SK-N-SH (cell line): ENCODE data around the gene PTPRK. TPM values are rescaled to one million over a fixed set of nuclear protein-coding genes. Genes with fewer than 3 reads are reported as not detected.

Experiments used
- CTCF ChIA-PET: fragments of 300-600, 350-600 bp; formaldehyde crosslinking; extraction: SDS; loops from one replicate; lab custom pipeline; 2021; lab: Yijun Ruan, JAX
- POLR2A ChIA-PET: fragments of 350-600 bp; sonication (Branson Sonifier 250); formaldehyde crosslinking; extraction: SDS; loops from one replicate; lab custom pipeline; 2020; ENCODE audit warnings: antibody characterized with exemption, inconsistent platforms; lab: Yijun Ruan, JAX
- DNase-seq: peaks from one replicate; pipeline ENCODE4 v3.0.0; 2012
- H2AFZ ChIP-seq: fragments of 200-600 bp; sonication (generic); 2 replicates; pipeline ENCODE4 v1.8.1; 2016; ENCODE audit warnings: antibody characterized with exemption, mild to moderate bottlenecking, low read depth
- H3F3A ChIP-seq: fragments of 200-600 bp; sonication (generic); replicated peaks from 2 replicates; pipeline ENCODE3; 2016; ENCODE audit warnings: antibody characterized with exemption, mild to moderate bottlenecking; ENCODE audit not compliant: insufficient read depth
- H3K27ac ChIP-seq, 2 experiments: fragments of 200-500 bp in 1 of 2; fragments of 200-600 bp in 1 of 2; sonication (Bioruptor generic) in 1 of 2; sonication (generic), shearing (Covaris generic) in 1 of 2; 2 replicates each; pipeline versions ENCODE4 v1.5.1 to v1.6.1; 2014 to 2016; ENCODE audit warnings: low read depth in 2 of 2, inconsistent platforms in 1 of 2, low read length in 1 of 2, mild to moderate bottlenecking in 1 of 2, mixed read lengths in 1 of 2
- H3K27me3 ChIP-seq: fragments of 200-600 bp; sonication (generic), shearing (Covaris generic); 2 replicates; pipeline ENCODE4 v1.6.1; 2016; ENCODE audit warnings: mixed run types; ENCODE audit not compliant: insufficient read depth
- H3K36me3 ChIP-seq, 2 experiments: fragments of 200-500 bp in 1 of 2; fragments of 200-600 bp in 1 of 2; sonication (Bioruptor generic) in 1 of 2; sonication (generic) in 1 of 2; replicated peaks in 1 of 2; 2 replicates each; pipeline versions ENCODE3 to v1.5.1; 2014 to 2016; ENCODE audit warnings: low read length in 1 of 2, mild to moderate bottlenecking in 1 of 2; ENCODE audit not compliant: insufficient read depth in 2 of 2, control insufficient read depth in 1 of 2
- H3K4me1 ChIP-seq, 2 experiments: fragments of 200-500 bp in 1 of 2; fragments of 200-600 bp in 1 of 2; sonication (Bioruptor generic) in 1 of 2; sonication (generic), shearing (Covaris generic) in 1 of 2; 2 replicates each; pipeline versions ENCODE4 v1.5.1 to v1.6.1; 2014 to 2016; ENCODE audit warnings: low read depth in 1 of 2, low read length in 1 of 2, mixed run types in 1 of 2; ENCODE audit not compliant: insufficient read depth in 2 of 2, control insufficient read depth in 1 of 2
- H3K4me2 ChIP-seq: fragments of 200-600 bp; sonication (generic), shearing (Covaris generic); 2 replicates; pipeline ENCODE4 v1.6.1; 2017; ENCODE audit warnings: mixed run types
- H3K4me3 ChIP-seq, 2 experiments: fragments of 200-500 bp in 1 of 2; fragments of 200-600 bp in 1 of 2; sonication (Bioruptor generic) in 1 of 2; sonication (generic), shearing (Covaris generic) in 1 of 2; 2 replicates each; pipeline versions ENCODE4 v1.5.1 to v1.8.1; 2014 to 2016; ENCODE audit warnings: low read depth in 2 of 2, inconsistent platforms in 1 of 2, low read length in 1 of 2, mild to moderate bottlenecking in 1 of 2, mixed read lengths in 1 of 2, moderate library complexity in 1 of 2
- H3K79me2 ChIP-seq: fragments of 200-600 bp; sonication (generic); 2 replicates; pipeline ENCODE4 v1.8.1; 2017; ENCODE audit warnings: mild to moderate bottlenecking; ENCODE audit not compliant: insufficient read depth
- H3K9ac ChIP-seq: fragments of 200-600 bp; sonication (generic); 2 replicates; pipeline ENCODE4 v1.6.1; 2017; ENCODE audit warnings: mixed run types
- H3K9me2 ChIP-seq: fragments of 200-600 bp; sonication (generic); 2 replicates; pipeline ENCODE4 v1.6.1; 2017; ENCODE audit warnings: mixed run types
- H3K9me3 ChIP-seq: fragments of 200-600 bp; sonication (generic); 2 replicates; pipeline ENCODE4 v1.6.1; 2017; ENCODE audit warnings: mixed run types, mild to moderate bottlenecking, moderate library complexity
- H4K20me1 ChIP-seq: fragments of 200-600 bp; sonication (generic); 2 replicates; pipeline ENCODE4 v1.6.1; 2017; ENCODE audit warnings: mild to moderate bottlenecking, mixed run types; ENCODE audit not compliant: insufficient read depth
- CHD2 ChIP-seq: fragments of 150-350 bp; IDR thresholded peaks from 2 replicates; pipeline ENCODE4 v1.6.1; 2018; ENCODE audit warnings: low read length; ENCODE audit not compliant: partially characterized antibody
- EZH2phosphoT487 ChIP-seq: fragments of 200-600 bp; sonication (generic); IDR thresholded peaks from 2 replicates; pipeline ENCODE4 v1.6.1; 2017; ENCODE audit warnings: low read depth, mixed run types, mild to moderate bottlenecking, antibody characterized with exemption, moderate library complexity, borderline replicate concordance
- FOXJ3 ChIP-seq: sonication (generic); formaldehyde crosslinking; IDR thresholded peaks from 2 replicates; pipeline ENCODE4 v1.5.1; 2020; ENCODE audit warnings: mild to moderate bottlenecking, missing genetic modification reagents
- GABPA ChIP-seq: IDR thresholded peaks from 2 replicates; pipeline ENCODE4 v1.4.0; 2012; ENCODE audit warnings: low read depth, mild to moderate bottlenecking
- MAX ChIP-seq: IDR thresholded peaks from 2 replicates; pipeline ENCODE4 v1.4.0; 2012; ENCODE audit warnings: low read depth
- NRF1 ChIP-seq: IDR thresholded peaks from 2 replicates; pipeline ENCODE4 v1.6.1; 2012; ENCODE audit warnings: low read depth, mild to moderate bottlenecking, low read length
- POLR2AphosphoS5 ChIP-seq: IDR thresholded peaks from 2 replicates; pipeline ENCODE4 v1.6.1; 2012; ENCODE audit warnings: low read depth, low read length
- RCOR1 ChIP-seq: fragments of 150-350 bp; IDR thresholded peaks from 2 replicates; pipeline ENCODE4 v1.6.1; 2017; ENCODE audit warnings: antibody characterized with exemption, low read length
- RFX5 ChIP-seq: IDR thresholded peaks from 2 replicates; pipeline ENCODE4 v1.6.1; 2012; ENCODE audit warnings: mild to moderate bottlenecking, improper control_type of control experiment, low read length
- SMC3 ChIP-seq: IDR thresholded peaks from 2 replicates; pipeline ENCODE4 v1.6.1; 2012; ENCODE audit warnings: low read depth, low read length, improper control_type of control experiment
- TAF1 ChIP-seq: IDR thresholded peaks from 2 replicates; pipeline ENCODE4 v1.6.1; 2012; ENCODE audit warnings: low read depth, mild to moderate bottlenecking, low read length, moderate library complexity, borderline replicate concordance
- USF1 ChIP-seq: IDR thresholded peaks from 2 replicates; pipeline ENCODE4 v1.4.0; 2012; ENCODE audit warnings: low read depth, borderline replicate concordance
- USF2 ChIP-seq: fragments of 150-350 bp; IDR thresholded peaks from 2 replicates; pipeline ENCODE4 v1.6.1; 2017; ENCODE audit warnings: antibody characterized with exemption, low read length, low read depth, borderline replicate concordance
- ZBTB33 ChIP-seq: IDR thresholded peaks from 2 replicates; pipeline ENCODE4 v1.4.0; 2012; ENCODE audit warnings: low read depth, borderline replicate concordance
- WGBS: methylation state at CpG from one replicate; pipeline ENCODE4 v1.1.6; 2017; ENCODE audit warnings: low lambda C conversion rate; 5-methylcytosine and 5-hydroxymethylcytosine counted together
- polyA plus RNA-seq, 3 experiments: library from polyadenylated mRNA; depleted of rRNA; stranded (reverse); fragments of >200 nt; gene quantifications; 2 replicates each; pipeline ENCODE4 v1.2.3, GENCODE V29; 2012
- TF ChIP-seq, protein P1 (sequence below): fragments of 200-600 bp; sonication (generic); IDR thresholded peaks from 2 replicates; pipeline ENCODE4 v1.6.1; 2017; ENCODE audit warnings: antibody characterized with exemption, mild to moderate bottlenecking, moderate library complexity

Gene PTPRK
- polyA plus RNA-seq, 1 of the 3 experiments (the other 2 are of a cell fraction), result 9.5 TPM

DNA sequence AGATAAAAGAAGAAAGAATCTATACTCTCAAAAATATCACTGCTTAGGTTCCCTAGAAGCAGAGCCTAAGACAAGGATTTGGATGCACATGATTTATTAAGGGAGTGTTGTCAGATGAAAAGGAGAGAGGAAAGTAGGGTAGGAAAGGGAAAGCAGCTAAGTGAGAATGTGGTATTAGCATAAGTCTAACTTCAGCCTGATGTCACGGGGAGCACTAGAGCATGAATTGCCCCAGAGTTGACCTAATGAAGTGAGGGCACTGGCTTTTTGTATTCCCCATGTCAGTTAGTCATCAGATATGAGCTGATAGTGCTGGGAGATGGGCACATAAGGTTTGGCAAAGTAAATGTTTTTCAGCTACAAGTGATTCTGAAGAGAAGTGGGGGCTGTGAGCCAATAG is 490.6 kb downstream of the PTPRK start (continued):
- TF ChIP-seq, protein P1, sequence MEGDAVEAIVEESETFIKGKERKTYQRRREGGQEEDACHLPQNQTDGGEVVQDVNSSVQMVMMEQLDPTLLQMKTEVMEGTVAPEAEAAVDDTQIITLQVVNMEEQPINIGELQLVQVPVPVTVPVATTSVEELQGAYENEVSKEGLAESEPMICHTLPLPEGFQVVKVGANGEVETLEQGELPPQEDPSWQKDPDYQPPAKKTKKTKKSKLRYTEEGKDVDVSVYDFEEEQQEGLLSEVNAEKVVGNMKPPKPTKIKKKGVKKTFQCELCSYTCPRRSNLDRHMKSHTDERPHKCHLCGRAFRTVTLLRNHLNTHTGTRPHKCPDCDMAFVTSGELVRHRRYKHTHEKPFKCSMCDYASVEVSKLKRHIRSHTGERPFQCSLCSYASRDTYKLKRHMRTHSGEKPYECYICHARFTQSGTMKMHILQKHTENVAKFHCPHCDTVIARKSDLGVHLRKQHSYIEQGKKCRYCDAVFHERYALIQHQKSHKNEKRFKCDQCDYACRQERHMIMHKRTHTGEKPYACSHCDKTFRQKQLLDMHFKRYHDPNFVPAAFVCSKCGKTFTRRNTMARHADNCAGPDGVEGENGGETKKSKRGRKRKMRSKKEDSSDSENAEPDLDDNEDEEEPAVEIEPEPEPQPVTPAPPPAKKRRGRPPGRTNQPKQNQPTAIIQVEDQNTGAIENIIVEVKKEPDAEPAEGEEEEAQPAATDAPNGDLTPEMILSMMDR, result no peak

- no peak overlapping the region for H3K27ac ChIP-seq
- no peaks in the 10 kb centered on the region for H3K36me3 ChIP-seq
- no peak for DNase-seq
- POLR2A ChIA-PET, result no interaction called here
- H4K20me1 ChIP-seq, result no peaks in the 10 kb centered on the region
- H3K79me2 ChIP-seq, result no peaks in the 10 kb centered on the region
- H3K9me2 ChIP-seq, result no peaks in the 10 kb centered on the region
- H3K27me3 ChIP-seq, result no peaks in the 10 kb centered on the region
- no peaks in the 10 kb centered on the region for H3K9me3 ChIP-seq
- no peaks in the 10 kb centered on the region for H3K4me1 ChIP-seq
- no peak overlapping the region for H2AFZ ChIP-seq
- TF ChIP-seq EZH2phosphoT487 (no peak), RCOR1 (no peak), RFX5 (no peak), TAF1 (no peak)
- H3K9ac ChIP-seq, result no peak overlapping the region
- H3K4me2 ChIP-seq, result no peak overlapping the region
- no peak overlapping the region for H3K4me3 ChIP-seq
- no peaks in the 10 kb centered on the region for H3F3A ChIP-seq
- CTCF ChIA-PET, result no interaction called here
Measured at GRCh38 chr6:128028183-128028582, 492.2 kb downstream of the PTPRK start.

- no peaks in the 10 kb centered on the region for H3K27me3 ChIP-seq
- no peaks in the 10 kb centered on the region for H3K9me2 ChIP-seq
- no peaks in the 10 kb centered on the region for H3K4me1 ChIP-seq
- H3F3A ChIP-seq, result no peaks in the 10 kb centered on the region
- no peak for DNase-seq
- H2AFZ ChIP-seq, result no peak overlapping the region
- WGBS, result 100% methylated on average over 1 of the region's 1 CpG
- H3K9ac ChIP-seq, result no peak overlapping the region
- ChIA-PET POLR2A (no interaction called here), CTCF (no interaction called here)
- no peaks in the 10 kb centered on the region for H3K79me2 ChIP-seq
- H3K36me3 ChIP-seq, result no peaks in the 10 kb centered on the region
- TF ChIP-seq USF2 (no peak), FOXJ3 (no peak), MAX (no peak), TAF1 (no peak), CHD2 (no peak), NRF1 (no peak), RFX5 (no peak), POLR2AphosphoS5 (no peak), ZBTB33 (no peak), USF1 (no peak), GABPA (no peak), SMC3 (no peak)
- H3K27ac ChIP-seq, result no peak overlapping the region
- H3K4me2 ChIP-seq, result no peak overlapping the region
- H4K20me1 ChIP-seq, result no peaks in the 10 kb centered on the region
- no peak overlapping the region for H3K4me3 ChIP-seq
- H3K9me3 ChIP-seq, result no peaks in the 10 kb centered on the region
Measured at GRCh38 chr6:128025478-128025877, 494.9 kb downstream of the PTPRK start.
